Liver (tissue), 9 donors: Measurements from ENCODE around the gene C21orf58. TPM values are rescaled to one million over a fixed set of nuclear protein-coding genes. Genes with fewer than 3 reads are reported as not detected.

ENCODE experiments used
- DNase-seq: peaks from one replicate; pipeline ENCODE4 v3.0.0-alpha.2; 2017; ENCODE audit warnings: low spot score
- H3K27ac ChIP-seq, 2 donors: one replicate each; pipeline ENCODE4 v1.7.0; 2013; ENCODE audit warnings: inconsistent platforms in 2 of 2, low read length in 2 of 2, control low read depth in 1 of 2, low read depth in 1 of 2, mild to moderate bottlenecking in 1 of 2
- H3K27me3 ChIP-seq, 4 donors: one replicate each; pipeline versions ENCODE4 v1.6.1 to v1.7.0; 2013; ENCODE audit warnings: low read length in 3 of 4, inconsistent platforms in 1 of 4, mild to moderate bottlenecking in 1 of 4, moderate library complexity in 1 of 4; ENCODE audit not compliant: control insufficient read depth in 4 of 4, insufficient read depth in 4 of 4
- H3K36me3 ChIP-seq, 4 donors: one replicate each; pipeline versions ENCODE4 v1.6.1 to v1.7.0; 2013; ENCODE audit warnings: low read length in 3 of 4, mild to moderate bottlenecking in 3 of 4, low read depth in 1 of 4, moderate library complexity in 1 of 4; ENCODE audit not compliant: control insufficient read depth in 4 of 4, insufficient read depth in 3 of 4
- H3K4me1 ChIP-seq, 4 donors: one replicate each; pipeline versions ENCODE4 v1.6.1 to v1.7.0; 2013; ENCODE audit warnings: low read length in 3 of 4, mild to moderate bottlenecking in 3 of 4, moderate library complexity in 1 of 4; ENCODE audit not compliant: control insufficient read depth in 4 of 4, insufficient read depth in 4 of 4
- H3K4me3 ChIP-seq, 3 donors: one replicate each; pipeline versions ENCODE4 v1.6.1 to v1.7.0; 2013; ENCODE audit warnings: low read length in 3 of 3, control low read depth in 1 of 3, low read depth in 1 of 3, mild to moderate bottlenecking in 1 of 3
- H3K9ac ChIP-seq, 2 donors: one replicate each; pipeline ENCODE4 v1.7.0; 2013; ENCODE audit warnings: low read length in 2 of 2, mild to moderate bottlenecking in 2 of 2, moderate library complexity in 2 of 2, control low read depth in 1 of 2, low read depth in 1 of 2
- H3K9me3 ChIP-seq, 4 donors: one replicate each; pipeline versions ENCODE4 v1.6.1 to v1.7.0; 2013; ENCODE audit warnings: low read length in 3 of 4; ENCODE audit not compliant: control insufficient read depth in 4 of 4
- EGR1 ChIP-seq, 2 donors: IDR thresholded peaks; 2 replicates each; pipeline ENCODE4 v1.6.1; 2016 to 2018; ENCODE audit warnings: antibody characterized with exemption in 2 of 2, low read depth in 2 of 2
- FOXA1 ChIP-seq: IDR thresholded peaks from 2 replicates; pipeline ENCODE4 v1.6.1; 2016; ENCODE audit warnings: antibody characterized with exemption
- FOXA2 ChIP-seq: IDR thresholded peaks from 2 replicates; pipeline ENCODE4 v1.6.1; 2016; ENCODE audit warnings: antibody characterized with exemption
- GABPA ChIP-seq, 2 donors: IDR thresholded peaks in 1 of 2; conservative IDR thresholded peaks in 1 of 2; 2 replicates each; pipeline ENCODE4 v1.6.1; 2016; ENCODE audit warnings: antibody characterized with exemption in 2 of 2, mild to moderate bottlenecking in 1 of 2, moderate library complexity in 1 of 2
- HNF4A ChIP-seq, 2 donors: conservative IDR thresholded peaks; 2 replicates each; pipeline ENCODE4 v1.6.1; 2016; ENCODE audit warnings: antibody characterized with exemption in 2 of 2, mild to moderate bottlenecking in 2 of 2
- HNF4G ChIP-seq: IDR thresholded peaks from 2 replicates; pipeline ENCODE4 v1.6.1; 2016; ENCODE audit warnings: antibody characterized with exemption
- JUND ChIP-seq, 2 donors: IDR thresholded peaks; 2 replicates each; pipeline ENCODE4 v1.6.1; 2016; ENCODE audit warnings: antibody characterized with exemption in 2 of 2
- NR2F2 ChIP-seq: IDR thresholded peaks from 2 replicates; pipeline ENCODE4 v1.6.1; 2016; ENCODE audit warnings: antibody characterized with exemption
- RAD21 ChIP-seq, 2 donors: IDR thresholded peaks; 2 replicates each; pipeline ENCODE4 v1.6.1; 2016; ENCODE audit warnings: antibody characterized with exemption in 2 of 2, mild to moderate bottlenecking in 2 of 2
- RXRA ChIP-seq, 2 donors: IDR thresholded peaks; 2 replicates each; pipeline ENCODE4 v1.6.1; 2017 to 2018; ENCODE audit warnings: antibody characterized with exemption in 2 of 2, mild to moderate bottlenecking in 1 of 2
- SP1 ChIP-seq: IDR thresholded peaks from 2 replicates; pipeline ENCODE4 v1.6.1; 2018; ENCODE audit warnings: antibody characterized with exemption, mild to moderate bottlenecking
- TAF1 ChIP-seq: conservative IDR thresholded peaks from 2 replicates; pipeline ENCODE4 v1.6.1; 2016; ENCODE audit warnings: antibody characterized with exemption, mild to moderate bottlenecking
- YY1 ChIP-seq: IDR thresholded peaks from 2 replicates; pipeline ENCODE4 v1.6.1; 2016; ENCODE audit warnings: antibody characterized with exemption, mild to moderate bottlenecking
- WGBS: extraction: QIAGEN DNeasy Blood & Tissue Kit; methylation state at CpG from one replicate; pipeline ENCODE4 v1.1.7; 2013; 5-methylcytosine and 5-hydroxymethylcytosine counted together
- polyA plus RNA-seq, 2 donors: library from polyadenylated mRNA; stranded (reverse) in 1 of 2; unstranded in 1 of 2; fragments of 200-250 nt in 1 of 2; fragments of >200 nt in 1 of 2; fragmentation: Nextera tagmentation in 1 of 2; extraction: Ambion mirVana in 1 of 2; gene quantifications; one replicate each; pipeline versions ENCODE4 v1.2.1 to v1.2.3, GENCODE V29; 2013 to 2015
- total RNA-seq, 2 donors: library from RNA; depleted of rRNA; stranded (reverse); fragments of >200 nt; gene quantifications; one replicate each; pipeline ENCODE4 v1.2.3, GENCODE V29; 2014
- TF ChIP-seq, protein P1 (sequence below): IDR thresholded peaks from 2 replicates; pipeline ENCODE4 v1.6.1; 2016; ENCODE audit warnings: antibody characterized with exemption
- TF ChIP-seq, protein P2 (sequence below): IDR thresholded peaks from 2 replicates; pipeline ENCODE4 v1.6.1; 2016; ENCODE audit warnings: antibody characterized with exemption, mild to moderate bottlenecking
- TF ChIP-seq, protein P3 (sequence below): fragments of 150-350 bp; IDR thresholded peaks from 2 replicates; pipeline ENCODE4 v1.5.1; 2017; ENCODE audit warnings: improper control_type of control experiment, low read depth, low read length; ENCODE audit not compliant: missing input control
- TF ChIP-seq, protein P4 (sequence below): IDR thresholded peaks from 2 replicates; pipeline ENCODE4 v1.6.1; 2016; ENCODE audit warnings: antibody characterized with exemption
- TF ChIP-seq, protein P5 (sequence below): IDR thresholded peaks from 2 replicates; pipeline ENCODE4 v1.6.1; 2016; ENCODE audit warnings: antibody characterized with exemption
- donor health status: healthy.
- donor health status: healthy.
- donor health status: healthy.
- donor health status: healthy.
- donor health status: healthy.

The C21orf58 gene
- total and polyA plus RNA-seq, 4 donors: 0.59 to 17.7 (median 0.68) TPM

DNA sequence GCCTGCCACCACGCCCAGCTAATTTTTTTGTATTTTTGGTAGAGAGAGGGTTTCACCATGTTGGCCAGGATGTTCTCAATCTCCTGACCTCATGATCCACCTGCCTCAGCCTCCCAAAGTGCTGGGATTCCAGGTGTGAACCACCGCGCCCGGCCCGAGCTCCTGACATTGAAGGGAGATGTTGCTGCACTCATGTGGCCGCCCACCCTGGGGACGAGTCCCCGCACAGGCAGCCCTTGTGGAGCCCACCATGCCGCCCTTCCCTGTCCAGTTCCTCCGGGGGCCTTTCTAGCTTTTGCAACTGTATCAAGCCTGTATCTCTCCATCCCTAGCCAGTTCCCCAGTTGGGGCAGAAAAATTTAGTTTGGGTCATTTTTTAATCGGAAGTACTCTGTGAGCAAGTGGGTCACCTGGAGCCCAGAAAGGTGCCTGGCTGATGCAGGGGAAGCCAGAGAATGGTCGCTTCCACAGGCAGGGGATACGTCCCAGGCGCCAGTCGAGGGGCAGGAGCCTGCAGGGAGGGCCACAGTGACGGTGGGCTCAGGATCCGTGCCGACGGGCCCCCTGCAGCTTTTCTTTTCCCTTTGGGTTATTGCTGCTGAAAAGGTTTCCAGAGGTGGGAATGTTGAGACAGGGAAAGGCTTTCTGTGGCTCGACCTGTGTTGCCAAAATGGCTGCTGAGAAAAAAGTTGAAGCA is 20.7 kb upstream of the C21orf58 start:
- H3K9me3 ChIP-seq: no peaks in the 10 kb centered on the region
- peaks cover 3 to 27% (median 16%) of the 10 kb centered on the region in 4 donors for H3K36me3 ChIP-seq
- WGBS: 93% methylated on average over 20 of the region's 20 CpGs
- H3K27ac ChIP-seq: no peak overlapping the region
- no peak overlapping the region for H3K9ac ChIP-seq
- no peaks in the 10 kb centered on the region for H3K27me3 ChIP-seq
- no peaks in the 10 kb centered on the region for H3K4me1 ChIP-seq
- DNase-seq: no peak
- TF ChIP-seq, protein P1, sequence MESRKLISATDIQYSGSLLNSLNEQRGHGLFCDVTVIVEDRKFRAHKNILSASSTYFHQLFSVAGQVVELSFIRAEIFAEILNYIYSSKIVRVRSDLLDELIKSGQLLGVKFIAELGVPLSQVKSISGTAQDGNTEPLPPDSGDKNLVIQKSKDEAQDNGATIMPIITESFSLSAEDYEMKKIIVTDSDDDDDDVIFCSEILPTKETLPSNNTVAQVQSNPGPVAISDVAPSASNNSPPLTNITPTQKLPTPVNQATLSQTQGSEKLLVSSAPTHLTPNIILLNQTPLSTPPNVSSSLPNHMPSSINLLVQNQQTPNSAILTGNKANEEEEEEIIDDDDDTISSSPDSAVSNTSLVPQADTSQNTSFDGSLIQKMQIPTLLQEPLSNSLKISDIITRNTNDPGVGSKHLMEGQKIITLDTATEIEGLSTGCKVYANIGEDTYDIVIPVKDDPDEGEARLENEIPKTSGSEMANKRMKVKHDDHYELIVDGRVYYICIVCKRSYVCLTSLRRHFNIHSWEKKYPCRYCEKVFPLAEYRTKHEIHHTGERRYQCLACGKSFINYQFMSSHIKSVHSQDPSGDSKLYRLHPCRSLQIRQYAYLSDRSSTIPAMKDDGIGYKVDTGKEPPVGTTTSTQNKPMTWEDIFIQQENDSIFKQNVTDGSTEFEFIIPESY: no peak
- TF ChIP-seq NR2F2 (no peak), HNF4A (conservative IDR thresholded peaks at IDR 0.05) (no peak)
- TF ChIP-seq, protein P2, sequence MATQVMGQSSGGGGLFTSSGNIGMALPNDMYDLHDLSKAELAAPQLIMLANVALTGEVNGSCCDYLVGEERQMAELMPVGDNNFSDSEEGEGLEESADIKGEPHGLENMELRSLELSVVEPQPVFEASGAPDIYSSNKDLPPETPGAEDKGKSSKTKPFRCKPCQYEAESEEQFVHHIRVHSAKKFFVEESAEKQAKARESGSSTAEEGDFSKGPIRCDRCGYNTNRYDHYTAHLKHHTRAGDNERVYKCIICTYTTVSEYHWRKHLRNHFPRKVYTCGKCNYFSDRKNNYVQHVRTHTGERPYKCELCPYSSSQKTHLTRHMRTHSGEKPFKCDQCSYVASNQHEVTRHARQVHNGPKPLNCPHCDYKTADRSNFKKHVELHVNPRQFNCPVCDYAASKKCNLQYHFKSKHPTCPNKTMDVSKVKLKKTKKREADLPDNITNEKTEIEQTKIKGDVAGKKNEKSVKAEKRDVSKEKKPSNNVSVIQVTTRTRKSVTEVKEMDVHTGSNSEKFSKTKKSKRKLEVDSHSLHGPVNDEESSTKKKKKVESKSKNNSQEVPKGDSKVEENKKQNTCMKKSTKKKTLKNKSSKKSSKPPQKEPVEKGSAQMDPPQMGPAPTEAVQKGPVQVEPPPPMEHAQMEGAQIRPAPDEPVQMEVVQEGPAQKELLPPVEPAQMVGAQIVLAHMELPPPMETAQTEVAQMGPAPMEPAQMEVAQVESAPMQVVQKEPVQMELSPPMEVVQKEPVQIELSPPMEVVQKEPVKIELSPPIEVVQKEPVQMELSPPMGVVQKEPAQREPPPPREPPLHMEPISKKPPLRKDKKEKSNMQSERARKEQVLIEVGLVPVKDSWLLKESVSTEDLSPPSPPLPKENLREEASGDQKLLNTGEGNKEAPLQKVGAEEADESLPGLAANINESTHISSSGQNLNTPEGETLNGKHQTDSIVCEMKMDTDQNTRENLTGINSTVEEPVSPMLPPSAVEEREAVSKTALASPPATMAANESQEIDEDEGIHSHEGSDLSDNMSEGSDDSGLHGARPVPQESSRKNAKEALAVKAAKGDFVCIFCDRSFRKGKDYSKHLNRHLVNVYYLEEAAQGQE: no peak
- H3K4me3 ChIP-seq: no peak overlapping the region

DNA sequence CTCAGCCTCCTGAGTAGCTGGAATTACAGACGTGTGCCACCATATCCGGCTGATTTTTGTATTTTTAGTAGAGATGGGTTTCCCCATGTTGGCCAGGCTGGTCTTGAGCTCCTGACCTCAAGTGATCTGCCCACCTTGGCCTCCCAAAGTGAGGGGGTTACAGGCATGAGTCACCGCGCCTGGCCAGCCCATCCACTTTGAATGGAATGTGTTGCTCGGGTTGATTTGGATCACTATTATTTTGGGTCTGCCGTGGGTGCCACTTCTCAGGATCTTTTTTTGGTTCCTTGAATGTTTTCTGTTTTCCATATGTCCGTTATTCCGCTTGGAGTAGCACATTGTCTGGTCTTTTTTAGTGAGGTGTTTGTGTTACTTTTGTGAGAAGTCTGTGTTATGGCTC is 17.3 kb upstream of the C21orf58 start:
- no peak for DNase-seq
- H3K9me3 ChIP-seq: no peaks in the 10 kb centered on the region
- H3K36me3 ChIP-seq: peaks cover 2 to 27% (median 12%) of the 10 kb centered on the region in 4 donors
- no peak overlapping the region for H3K4me3 ChIP-seq
- H3K4me1 ChIP-seq: no peaks in the 10 kb centered on the region
- TF ChIP-seq SP1 (no peak), GABPA (IDR thresholded peaks at IDR 0.05 in 1 of 2, conservative IDR thresholded peaks at IDR 0.05 in 1 of 2) (no peak), HNF4G (no peak), RAD21 (IDR thresholded peaks at IDR 0.05) (no peak), FOXA2 (no peak), TAF1 (no peak), RXRA (IDR thresholded peaks at IDR 0.05) (no peak), JUND (IDR thresholded peaks at IDR 0.05) (no peak), YY1 (no peak), HNF4A (conservative IDR thresholded peaks at IDR 0.05) (no peak), NR2F2 (no peak), FOXA1 (no peak), EGR1 (IDR thresholded peaks at IDR 0.05; ENCODE audit: low read depth in 2 of 2) (no peak)
- TF ChIP-seq, protein P3, sequence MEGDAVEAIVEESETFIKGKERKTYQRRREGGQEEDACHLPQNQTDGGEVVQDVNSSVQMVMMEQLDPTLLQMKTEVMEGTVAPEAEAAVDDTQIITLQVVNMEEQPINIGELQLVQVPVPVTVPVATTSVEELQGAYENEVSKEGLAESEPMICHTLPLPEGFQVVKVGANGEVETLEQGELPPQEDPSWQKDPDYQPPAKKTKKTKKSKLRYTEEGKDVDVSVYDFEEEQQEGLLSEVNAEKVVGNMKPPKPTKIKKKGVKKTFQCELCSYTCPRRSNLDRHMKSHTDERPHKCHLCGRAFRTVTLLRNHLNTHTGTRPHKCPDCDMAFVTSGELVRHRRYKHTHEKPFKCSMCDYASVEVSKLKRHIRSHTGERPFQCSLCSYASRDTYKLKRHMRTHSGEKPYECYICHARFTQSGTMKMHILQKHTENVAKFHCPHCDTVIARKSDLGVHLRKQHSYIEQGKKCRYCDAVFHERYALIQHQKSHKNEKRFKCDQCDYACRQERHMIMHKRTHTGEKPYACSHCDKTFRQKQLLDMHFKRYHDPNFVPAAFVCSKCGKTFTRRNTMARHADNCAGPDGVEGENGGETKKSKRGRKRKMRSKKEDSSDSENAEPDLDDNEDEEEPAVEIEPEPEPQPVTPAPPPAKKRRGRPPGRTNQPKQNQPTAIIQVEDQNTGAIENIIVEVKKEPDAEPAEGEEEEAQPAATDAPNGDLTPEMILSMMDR: no peak
- TF ChIP-seq, protein P2: no peak
- TF ChIP-seq, protein P1: no peak
- TF ChIP-seq, protein P4, sequence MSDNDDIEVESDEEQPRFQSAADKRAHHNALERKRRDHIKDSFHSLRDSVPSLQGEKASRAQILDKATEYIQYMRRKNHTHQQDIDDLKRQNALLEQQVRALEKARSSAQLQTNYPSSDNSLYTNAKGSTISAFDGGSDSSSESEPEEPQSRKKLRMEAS: no peak
- TF ChIP-seq, protein P5, sequence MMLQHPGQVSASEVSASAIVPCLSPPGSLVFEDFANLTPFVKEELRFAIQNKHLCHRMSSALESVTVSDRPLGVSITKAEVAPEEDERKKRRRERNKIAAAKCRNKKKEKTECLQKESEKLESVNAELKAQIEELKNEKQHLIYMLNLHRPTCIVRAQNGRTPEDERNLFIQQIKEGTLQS: no peak
- H3K9ac ChIP-seq: no peak overlapping the region
- no peak overlapping the region for H3K27ac ChIP-seq
- no peaks in the 10 kb centered on the region for H3K27me3 ChIP-seq
- WGBS: 97% methylated on average over 8 of the region's 8 CpGs
